Mesenchymal stem cell (in vitro differentiated cells and primary cell): ENCODE results near the gene ALDH1A3.

ENCODE experiments used
- DNase-seq: peaks from one replicate; pipeline ENCODE4 v3.0.0-alpha.2; 2013
- H2AFZ ChIP-seq: one replicate; pipeline ENCODE4 v1.6.1; 2013; ENCODE audit warnings: low read depth, mild to moderate bottlenecking, control low read depth, inconsistent platforms, low read length, moderate library complexity
- H2AK5ac ChIP-seq: 2 replicates; pipeline ENCODE4 v1.6.1; 2013; ENCODE audit warnings: low read length, moderate library complexity, mild to moderate bottlenecking, inconsistent platforms; ENCODE audit not compliant: severe bottlenecking
- H2BK120ac ChIP-seq: one replicate; pipeline ENCODE4 v1.6.1; 2013; ENCODE audit warnings: low read depth, mild to moderate bottlenecking, inconsistent platforms, low read length, moderate library complexity
- H2BK12ac ChIP-seq, 2 experiments: one replicate each; pipeline ENCODE4 v1.6.1; 2013; ENCODE audit warnings: inconsistent platforms in 2 of 2, low read length in 2 of 2, mild to moderate bottlenecking in 2 of 2, moderate library complexity in 2 of 2, control low read depth in 1 of 2
- H2BK15ac ChIP-seq: one replicate; pipeline ENCODE4 v1.6.1; 2013; ENCODE audit warnings: mild to moderate bottlenecking, low read depth, inconsistent platforms; ENCODE audit not compliant: poor library complexity, severe bottlenecking
- H2BK5ac ChIP-seq: 2 replicates; pipeline ENCODE4 v1.6.1; 2013; ENCODE audit warnings: low read depth, mild to moderate bottlenecking, low read length, control low read depth, inconsistent platforms; ENCODE audit not compliant: poor library complexity, severe bottlenecking
- H3K14ac ChIP-seq, 2 experiments: one replicate each; pipeline ENCODE4 v1.6.1; 2013; ENCODE audit warnings: inconsistent platforms in 2 of 2, low read length in 2 of 2, control low read depth in 1 of 2, mild to moderate bottlenecking in 1 of 2, moderate library complexity in 1 of 2
- H3K18ac ChIP-seq, 2 experiments: one replicate each; pipeline ENCODE4 v1.6.1; 2013; ENCODE audit warnings: inconsistent platforms in 2 of 2, low read length in 2 of 2, control low read depth in 1 of 2, low read depth in 1 of 2, mild to moderate bottlenecking in 1 of 2
- H3K23ac ChIP-seq, 2 experiments: one replicate each; pipeline ENCODE4 v1.6.1; 2013; ENCODE audit warnings: inconsistent platforms in 2 of 2, low read length in 2 of 2, mild to moderate bottlenecking in 2 of 2, moderate library complexity in 2 of 2, control low read depth in 1 of 2
- H3K27ac ChIP-seq: 2 replicates; pipeline ENCODE4 v1.5.1; 2013; ENCODE audit warnings: mild to moderate bottlenecking, moderate library complexity, low read length, control low read depth, inconsistent platforms; ENCODE audit not compliant: poor library complexity, severe bottlenecking
- H3K27me3 ChIP-seq, 2 experiments: 2 replicates each; pipeline versions ENCODE4 v1.6.1 to v1.7.0; 2013; ENCODE audit warnings: low read length in 2 of 2, mild to moderate bottlenecking in 2 of 2, moderate library complexity in 2 of 2, control low read depth in 1 of 2, inconsistent platforms in 1 of 2; ENCODE audit not compliant: control insufficient read depth in 1 of 2, insufficient read depth in 1 of 2
- H3K36me3 ChIP-seq, 2 experiments: 2 replicates each; pipeline versions ENCODE4 v1.6.1 to v1.7.0; 2013; ENCODE audit warnings: low read length in 2 of 2, control low read depth in 1 of 2, inconsistent platforms in 1 of 2, low read depth in 1 of 2, mild to moderate bottlenecking in 1 of 2; ENCODE audit not compliant: insufficient read depth in 2 of 2, control insufficient read depth in 1 of 2
- H3K4ac ChIP-seq, 2 experiments: one replicate each; pipeline ENCODE4 v1.6.1; 2013; ENCODE audit warnings: inconsistent platforms in 2 of 2, low read length in 2 of 2, mild to moderate bottlenecking in 2 of 2, moderate library complexity in 2 of 2, control low read depth in 1 of 2, low read depth in 1 of 2
- H3K4me1 ChIP-seq: 2 replicates; pipeline ENCODE4 v1.6.1; 2013; ENCODE audit warnings: low read depth, low read length, control low read depth; ENCODE audit not compliant: control insufficient read depth, insufficient read depth
- H3K4me2 ChIP-seq: 2 replicates; pipeline ENCODE4 v1.6.1; 2013; ENCODE audit warnings: low read length, mild to moderate bottlenecking, inconsistent platforms; ENCODE audit not compliant: poor library complexity, severe bottlenecking
- H3K4me3 ChIP-seq, 2 experiments: 2 replicates each; pipeline versions ENCODE4 v1.5.1 to v1.7.0; 2013; ENCODE audit warnings: low read length in 2 of 2, mild to moderate bottlenecking in 2 of 2, control low read depth in 1 of 2, low read depth in 1 of 2; ENCODE audit not compliant: insufficient read depth in 1 of 2
- H3K79me1 ChIP-seq: replicated peaks from 2 replicates; pipeline ENCODE4 v1.6.1; 2013; ENCODE audit warnings: mild to moderate bottlenecking, control low read depth, low read length, inconsistent platforms; ENCODE audit not compliant: poor library complexity, severe bottlenecking
- H3K9ac ChIP-seq: 2 replicates; pipeline ENCODE4 v1.7.0; 2013; ENCODE audit warnings: mild to moderate bottlenecking, low read length, moderate library complexity
- H3K9me3 ChIP-seq: 2 replicates; pipeline ENCODE4 v1.7.0; 2013; ENCODE audit warnings: mild to moderate bottlenecking, low read length; ENCODE audit not compliant: control insufficient read depth
- H4K8ac ChIP-seq: one replicate; pipeline ENCODE4 v1.6.1; 2013; ENCODE audit warnings: inconsistent platforms, mild to moderate bottlenecking, low read length, moderate library complexity
- H4K91ac ChIP-seq: one replicate; pipeline ENCODE4 v1.6.1; 2013; ENCODE audit warnings: mild to moderate bottlenecking, low read length, inconsistent platforms
- WGBS: methylation state at CpG from one replicate; pipeline ENCODE4 v1.1.7; 2013; ENCODE audit warnings: mixed read lengths; 5-methylcytosine and 5-hydroxymethylcytosine counted together

Gene ALDH1A3

DNA sequence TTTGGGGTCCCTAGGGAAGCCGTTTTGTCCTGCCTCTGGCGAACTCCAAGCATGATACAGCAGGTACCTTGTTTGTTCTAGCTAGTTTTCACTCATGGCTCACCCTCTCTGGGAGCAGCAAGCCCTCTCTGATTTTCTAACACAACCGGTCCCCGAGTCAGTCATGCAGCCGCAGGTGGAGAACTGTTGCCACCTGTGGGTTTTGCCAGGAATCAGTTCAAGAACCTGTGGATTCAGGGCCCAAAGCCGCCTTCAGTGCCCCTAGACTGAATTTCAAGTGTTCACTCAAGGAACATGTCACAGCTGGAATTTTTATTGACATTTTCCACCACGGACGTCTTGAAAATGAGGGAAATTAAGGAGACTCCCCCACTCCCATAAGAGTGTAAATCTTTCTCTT lies 26.2 kb downstream of the ALDH1A3 start:
- H3K4me1 ChIP-seq, result peaks cover 1% of the 10 kb centered on the region
- H3K9ac ChIP-seq, result no peak overlapping the region
- no peak overlapping the region for H3K14ac ChIP-seq
- no peak overlapping the region for H2BK120ac ChIP-seq
- no peaks in the 10 kb centered on the region for H3K79me1 ChIP-seq
- H2AK5ac ChIP-seq, result no peak overlapping the region
- H3K4me2 ChIP-seq, result no peak overlapping the region
- WGBS, result 79% methylated on average over 8 of the region's 8 CpGs
- H2BK15ac ChIP-seq, result no peak overlapping the region
- H3K4me3 ChIP-seq, result no peak overlapping the region
- no peak overlapping the region for H2BK5ac ChIP-seq
- no peak for DNase-seq
- no peak overlapping the region for H2AFZ ChIP-seq
- no peak overlapping the region for H3K23ac ChIP-seq
- H3K4ac ChIP-seq, result no peak overlapping the region
- H3K9me3 ChIP-seq, result no peaks in the 10 kb centered on the region
- H4K91ac ChIP-seq, result no peak overlapping the region
- no peak overlapping the region for H2BK12ac ChIP-seq
- H3K27me3 ChIP-seq, result peaks cover 0 to 14% of the 10 kb centered on the region in 2 experiments
- no peak overlapping the region for H3K27ac ChIP-seq
- H4K8ac ChIP-seq, result no peak overlapping the region
- no peak overlapping the region for H3K18ac ChIP-seq
- H3K36me3 ChIP-seq, result peaks cover 0 to 71% of the 10 kb centered on the region in 2 experiments

DNA sequence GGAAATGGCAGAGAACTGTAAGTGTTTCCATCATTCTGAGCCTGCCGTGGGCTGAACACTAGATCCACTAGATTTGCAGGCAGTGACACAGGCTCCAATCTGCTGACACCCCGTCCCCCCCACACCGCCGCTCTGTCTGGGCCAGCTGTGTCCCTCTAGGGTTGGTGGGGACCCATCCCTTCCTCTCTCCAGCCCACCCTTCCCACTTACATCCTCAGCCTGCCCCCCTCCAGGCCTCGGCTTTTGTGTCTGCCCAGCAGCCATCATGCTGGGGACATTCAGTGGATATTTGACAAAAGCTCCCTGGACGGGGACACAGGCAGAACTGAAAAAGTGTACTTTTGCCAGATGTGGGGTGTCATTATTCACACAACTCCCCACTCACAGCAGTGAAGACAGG lies 28.8 kb downstream of the ALDH1A3 start:
- DNase-seq, result no peak
- H3K79me1 ChIP-seq, result no peaks in the 10 kb centered on the region
- no peak overlapping the region for H3K4ac ChIP-seq
- no peak overlapping the region for H3K27ac ChIP-seq
- no peak overlapping the region for H2AK5ac ChIP-seq
- no peak overlapping the region for H2BK120ac ChIP-seq
- no peak overlapping the region for H4K8ac ChIP-seq
- H3K4me1 ChIP-seq, result no peaks in the 10 kb centered on the region
- no peak overlapping the region for H2BK5ac ChIP-seq
- H2BK12ac ChIP-seq, result no peak overlapping the region
- H3K4me3 ChIP-seq, result no peak overlapping the region
- H3K27me3 ChIP-seq, result peaks cover 0 to 17% of the 10 kb centered on the region in 2 experiments
- no peak overlapping the region for H2BK15ac ChIP-seq
- peaks cover 9% of the 10 kb centered on the region for H3K9me3 ChIP-seq
- peaks cover 0 to 89% of the 10 kb centered on the region in 2 experiments for H3K36me3 ChIP-seq
- no peak overlapping the region for H3K4me2 ChIP-seq
- H3K18ac ChIP-seq, result no peak overlapping the region
- 75% methylated on average over 6 of the region's 6 CpGs for WGBS
- no peak overlapping the region for H3K14ac ChIP-seq
- peak overlapping the region; percentile 15 for H4K91ac ChIP-seq
- H2AFZ ChIP-seq, result no peak overlapping the region
- H3K9ac ChIP-seq, result no peak overlapping the region
- no peak overlapping the region for H3K23ac ChIP-seq

DNA sequence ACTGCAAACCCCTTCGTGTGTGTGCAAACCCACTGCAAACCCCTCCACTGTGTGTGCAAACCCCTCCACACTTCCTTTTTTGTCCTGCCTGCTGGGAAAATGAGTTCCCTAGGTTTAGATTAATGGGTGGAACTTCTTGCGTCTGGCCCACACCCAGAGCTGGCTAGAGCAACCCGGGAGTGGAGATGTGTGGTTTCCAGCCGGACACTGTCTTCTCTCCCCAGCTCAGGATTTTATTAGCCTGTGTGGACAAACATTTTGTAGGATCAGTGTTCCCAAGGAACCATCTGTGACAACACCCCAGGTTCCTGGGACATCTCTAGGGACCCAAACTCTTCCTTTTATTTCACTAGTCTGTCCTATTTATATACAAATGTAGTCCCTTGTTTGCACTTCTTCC lies 29.9 kb downstream of the ALDH1A3 start:
- no peak overlapping the region for H3K23ac ChIP-seq
- H3K4me1 ChIP-seq, result no peaks in the 10 kb centered on the region
- no peak overlapping the region for H2AK5ac ChIP-seq
- no peak overlapping the region for H2AFZ ChIP-seq
- H3K9ac ChIP-seq, result no peak overlapping the region
- H3K9me3 ChIP-seq, result peaks cover 9% of the 10 kb centered on the region
- H2BK5ac ChIP-seq, result no peak overlapping the region
- peaks cover 0 to 90% of the 10 kb centered on the region in 2 experiments for H3K36me3 ChIP-seq
- no peak overlapping the region for H3K18ac ChIP-seq
- H2BK12ac ChIP-seq, result no peak overlapping the region
- H3K27me3 ChIP-seq, result peaks cover 0 to 20% of the 10 kb centered on the region in 2 experiments
- no peak overlapping the region for H4K91ac ChIP-seq
- H4K8ac ChIP-seq, result no peak overlapping the region
- H3K4me2 ChIP-seq, result no peak overlapping the region
- no peak overlapping the region for H3K4me3 ChIP-seq
- no peak overlapping the region for H3K4ac ChIP-seq
- H3K27ac ChIP-seq, result no peak overlapping the region
- H2BK120ac ChIP-seq, result no peak overlapping the region
- H2BK15ac ChIP-seq, result no peak overlapping the region
- no peak overlapping the region for H3K14ac ChIP-seq
- no peak for DNase-seq
- no peaks in the 10 kb centered on the region for H3K79me1 ChIP-seq
- 100% methylated on average over 4 of the region's 4 CpGs for WGBS

DNA sequence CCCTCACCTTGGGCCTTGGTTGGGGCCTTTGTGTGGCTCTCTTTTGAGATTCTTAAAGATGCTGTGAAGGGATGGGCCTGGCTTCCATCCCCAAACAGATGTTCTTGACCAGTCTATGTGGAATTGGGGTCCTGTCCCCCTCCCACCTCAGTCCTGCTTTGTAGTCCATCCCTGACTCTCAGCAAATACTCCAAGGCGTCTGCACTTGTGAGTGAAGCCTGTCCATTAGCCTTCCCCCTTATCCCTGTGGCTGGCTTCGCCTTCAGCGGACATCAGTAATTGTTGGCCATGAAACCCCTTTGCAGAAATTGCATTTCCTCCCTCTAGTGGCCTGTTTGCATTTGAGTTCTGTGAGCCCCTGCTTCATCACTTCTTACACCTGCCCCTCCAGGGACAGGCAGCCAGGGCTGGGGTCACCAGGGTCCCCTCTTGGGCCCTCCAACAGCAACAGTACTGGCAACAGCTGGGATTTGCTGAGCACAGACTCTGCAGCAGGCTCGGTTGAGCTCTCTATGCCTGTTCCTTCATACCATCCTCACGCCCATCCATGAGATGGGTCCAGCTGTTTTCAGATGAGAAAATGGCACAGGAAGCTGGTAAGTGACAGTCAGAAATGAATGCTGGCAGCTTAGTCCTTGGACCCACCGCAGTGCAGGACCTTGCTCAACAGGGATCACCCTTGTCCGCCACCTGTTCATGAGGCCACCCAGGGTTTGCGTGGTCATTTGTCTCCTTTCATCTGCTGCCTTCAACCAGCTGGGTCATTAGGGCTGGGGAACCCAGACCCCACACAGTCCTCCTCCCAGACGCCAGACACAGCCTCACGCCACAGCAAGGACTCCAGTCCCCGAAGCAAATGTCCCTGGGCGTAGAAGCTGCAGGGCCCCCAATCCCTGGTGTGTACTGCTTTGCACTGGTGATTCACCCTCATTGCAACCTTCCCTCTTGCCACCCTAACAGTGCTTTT lies 30.6 kb downstream of the ALDH1A3 start:
- Histone ChIP-seq H3K4me3 (no peak overlapping the region), H3K36me3 (peaks cover 0 to 90% of the 10 kb centered on the region in 2 experiments), H3K4me2 (no peak overlapping the region), H3K14ac (peak overlapping the region in 1 of 2 experiments; percentile 59), H2BK120ac (no peak overlapping the region), H3K27ac (no peak overlapping the region), H2AK5ac (no peak overlapping the region), H3K79me1 (no peaks in the 10 kb centered on the region), H4K91ac (no peak overlapping the region), H2BK5ac (no peak overlapping the region), H3K27me3 (peaks cover 0 to 21% of the 10 kb centered on the region in 2 experiments), H3K9ac (no peak overlapping the region), H3K18ac (no peak overlapping the region), H3K23ac (peak overlapping the region in 1 of 2 experiments; percentile 43), H3K4ac (no peak overlapping the region), H4K8ac (no peak overlapping the region), H3K4me1 (no peaks in the 10 kb centered on the region), H2AFZ (no peak overlapping the region), H3K9me3 (peaks cover 9% of the 10 kb centered on the region), H2BK12ac (no peak overlapping the region), H2BK15ac (no peak overlapping the region)
- 71% methylated on average over 12 of the region's 12 CpGs for WGBS
- DNase-seq, result no peak
